ENCODE measurements around the gene LEFTY2. TPM values are rescaled to one million over a fixed set of nuclear protein-coding genes. Genes with fewer than 3 reads are reported as not detected.
"Not testable (repeated sequence)": the region's sequence is repeated elsewhere in the genome, so short reads cannot be mapped to it uniquely, and the experiment has no call there.

Gene LEFTY2
- total RNA-seq, 1 donor from 2014 or later = not detected

DNA sequence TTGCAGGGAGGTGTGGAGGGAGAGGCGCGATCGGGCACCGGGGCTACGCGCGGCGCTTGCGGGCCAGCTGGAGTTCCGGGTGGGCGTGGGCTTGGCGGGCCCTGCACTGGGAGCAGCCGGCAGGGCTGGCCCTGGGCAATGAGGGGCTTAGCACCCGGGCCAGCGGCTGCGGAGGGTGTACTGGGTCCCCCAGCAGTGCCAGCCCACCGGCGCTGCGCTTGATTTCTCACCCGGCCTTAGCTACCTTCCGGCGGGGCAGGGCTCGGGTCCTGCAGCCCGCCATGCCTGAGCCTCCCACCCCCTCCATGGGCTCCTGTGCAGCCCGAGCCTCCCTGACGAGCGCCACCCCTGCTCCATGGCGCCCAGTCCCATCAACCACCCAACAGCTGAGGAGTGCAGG lies 28.7 kb upstream of the LEFTY2 start:
- H3K9me3 Mint-ChIP-seq; H3K27ac Mint-ChIP-seq; DNase-seq (ENCODE audit: low spot score); H3K4me1 Mint-ChIP-seq (ENCODE audit: low read depth); intact Hi-C loops (cut with micrococcal nuclease); H3K4me3 Mint-ChIP-seq; H3K27me3 Mint-ChIP-seq (ENCODE audit: insufficient read depth); H3K36me3 Mint-ChIP-seq (ENCODE audit: low read depth): not testable (repeated sequence)

DNA sequence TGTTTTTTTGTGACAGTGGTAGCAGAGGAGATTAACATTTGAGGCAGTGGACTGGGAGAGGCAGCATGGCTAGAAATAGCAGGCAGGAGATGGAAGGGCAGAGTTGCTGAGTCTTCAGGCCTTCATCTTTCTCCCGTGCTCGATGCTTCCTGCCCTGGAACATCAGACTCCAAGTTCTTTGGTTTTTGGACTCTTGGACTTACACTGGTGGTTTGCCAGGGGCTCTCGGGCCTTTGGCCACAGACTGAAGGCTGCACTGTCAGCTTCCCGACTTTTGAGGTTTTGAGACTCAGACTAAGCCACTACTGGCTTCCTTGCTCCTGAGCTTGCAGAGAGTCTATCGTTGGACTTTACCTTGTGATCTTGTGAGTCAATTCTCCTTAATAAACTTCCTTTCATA lies 24.2 kb upstream of the LEFTY2 start:
- intact Hi-C loops (cut with micrococcal nuclease) = no loop called here
- Mint-ChIP-seq H3K36me3 (ENCODE audit: low read depth) (no peaks in the 10 kb centered on the region), H3K27ac (no peak overlapping the region)

DNA sequence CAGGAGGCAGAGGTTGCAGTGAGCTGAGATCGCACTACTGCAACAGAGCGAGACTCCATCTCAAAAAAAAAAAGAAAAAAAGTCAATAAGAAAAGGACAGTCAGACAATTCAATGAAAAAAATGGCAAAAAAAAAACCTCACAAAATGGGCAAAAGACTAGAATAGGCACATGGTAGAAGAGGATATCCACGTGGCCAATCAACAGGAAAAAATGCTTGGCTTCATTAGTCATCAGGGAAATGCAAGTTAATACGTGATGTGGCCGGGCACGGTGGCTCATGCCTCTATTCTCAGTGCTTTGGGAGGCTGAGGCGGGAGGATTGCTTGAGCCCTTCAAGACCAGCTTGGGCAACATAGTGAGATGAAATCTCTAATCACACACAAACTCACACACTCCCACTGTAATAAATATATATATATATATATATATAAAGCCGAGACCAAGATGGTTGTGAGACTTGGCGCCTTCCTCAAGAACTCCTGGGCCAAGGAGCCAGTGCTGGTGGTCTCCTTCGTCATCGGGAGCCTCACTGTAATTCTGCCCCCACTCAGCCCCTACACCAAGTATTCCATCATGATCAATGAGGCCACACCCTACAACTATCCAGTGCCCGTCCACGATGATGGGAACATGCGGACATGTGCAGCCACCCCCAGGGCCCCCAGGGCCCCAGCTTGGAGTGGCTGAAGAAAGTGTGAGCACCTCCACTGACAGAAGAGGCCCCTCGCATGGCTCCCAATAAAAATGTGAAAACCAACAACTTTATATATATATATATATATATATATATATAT lies 22.9 kb upstream of the LEFTY2 start:
- intact Hi-C loops (cut with micrococcal nuclease) = no loop called here
- H3K36me3 Mint-ChIP-seq (ENCODE audit: low read depth) = no peaks in the 10 kb centered on the region
- no peak overlapping the region for H3K4me3 Mint-ChIP-seq
- H3K4me1 Mint-ChIP-seq (ENCODE audit: low read depth) = no peaks in the 10 kb centered on the region
- H3K27ac Mint-ChIP-seq = no peak overlapping the region
- H3K27me3 Mint-ChIP-seq (ENCODE audit: insufficient read depth) = peaks cover 19% of the 10 kb centered on the region
- no peak for DNase-seq (ENCODE audit: low spot score)
- H3K9me3 Mint-ChIP-seq = no peaks in the 10 kb centered on the region

More for the DNA sequence above, 24.2 kb upstream of the LEFTY2 start:
- Mint-ChIP-seq H3K4me3 (no peak overlapping the region), H3K4me1 (ENCODE audit: low read depth) (no peaks in the 10 kb centered on the region), H3K27me3 (ENCODE audit: insufficient read depth) (peaks cover 17% of the 10 kb centered on the region), H3K9me3 (no peaks in the 10 kb centered on the region)
- DNase-seq (ENCODE audit: low spot score) = no peak

DNA sequence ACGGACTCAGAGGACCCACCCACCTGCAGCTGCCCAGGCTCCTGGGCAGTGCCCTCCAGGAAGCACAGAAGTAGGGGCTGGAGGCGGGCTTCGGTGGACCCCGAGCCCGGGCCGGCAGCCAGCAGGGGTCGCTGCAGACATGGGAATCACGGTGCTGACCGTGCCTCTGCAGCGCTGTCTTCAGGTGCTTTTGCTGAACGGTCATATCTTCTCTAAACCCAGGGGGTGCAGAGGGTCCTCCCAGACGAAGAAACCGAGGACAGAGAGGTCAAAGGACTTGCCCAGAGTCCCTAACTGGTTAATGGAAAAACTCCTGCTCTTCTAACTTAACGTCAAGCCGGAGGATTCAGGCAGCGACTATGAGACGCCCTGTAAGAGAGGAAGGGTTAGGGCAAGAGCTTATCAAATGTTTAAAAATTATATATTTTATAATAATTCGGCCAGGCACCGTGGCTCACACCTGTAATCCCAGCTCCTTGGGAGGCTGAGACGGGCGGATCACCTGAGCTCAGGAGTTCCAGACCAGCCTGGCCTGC lies 21.5 kb upstream of the LEFTY2 start:
- no peak overlapping the region for H3K27ac Mint-ChIP-seq
- peaks cover 19% of the 10 kb centered on the region for H3K27me3 Mint-ChIP-seq (ENCODE audit: insufficient read depth)
- H3K4me1 Mint-ChIP-seq (ENCODE audit: low read depth) = no peaks in the 10 kb centered on the region
- no peaks in the 10 kb centered on the region for H3K9me3 Mint-ChIP-seq
- H3K36me3 Mint-ChIP-seq (ENCODE audit: low read depth) = no peaks in the 10 kb centered on the region
- H3K4me3 Mint-ChIP-seq = no peak overlapping the region
- DNase-seq (ENCODE audit: low spot score) = peak; percentile 22
- intact Hi-C loops (cut with micrococcal nuclease) = no loop called here

DNA sequence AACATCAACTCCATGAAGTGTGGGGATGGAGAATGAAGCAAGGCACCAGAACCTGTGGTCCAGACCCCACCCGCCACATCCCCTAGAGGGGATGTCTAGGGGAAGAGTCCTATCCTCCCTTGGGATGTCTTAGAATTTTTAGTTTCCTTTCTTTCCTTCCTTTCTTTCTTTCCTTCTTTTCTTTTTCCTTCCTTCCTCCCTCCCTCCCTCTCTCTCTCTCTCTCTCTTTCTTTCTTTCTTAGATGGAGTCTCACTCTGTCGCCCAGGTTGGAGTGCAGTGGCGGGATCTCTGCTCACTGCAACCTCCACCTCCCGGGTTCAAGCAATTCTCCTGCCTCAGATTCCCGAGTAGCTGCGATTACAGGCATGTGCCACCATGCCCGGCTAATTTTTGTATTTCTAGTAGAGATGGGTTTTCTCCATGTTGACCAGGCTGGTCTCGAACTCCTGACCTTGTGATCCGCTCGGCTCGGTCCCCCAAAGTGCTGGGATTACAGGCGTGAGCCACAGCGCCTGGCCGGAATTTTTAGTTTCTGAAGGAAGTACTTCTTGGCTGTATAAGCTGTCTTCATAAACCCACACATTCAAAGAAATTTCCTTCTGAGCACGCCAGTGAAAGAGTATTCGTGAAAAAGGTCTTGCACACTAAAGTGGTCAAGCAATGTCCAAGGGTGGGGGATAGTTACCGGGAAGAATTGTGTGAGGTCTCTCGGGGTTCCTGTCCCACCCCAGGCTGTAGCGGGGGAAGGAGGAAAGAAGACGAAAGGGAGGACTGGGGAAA lies 20.8 kb upstream of the LEFTY2 start:
- no peaks in the 10 kb centered on the region for H3K4me1 Mint-ChIP-seq (ENCODE audit: low read depth)
- no peak overlapping the region for H3K27ac Mint-ChIP-seq
- intact Hi-C loops (cut with micrococcal nuclease) = no loop called here

DNA sequence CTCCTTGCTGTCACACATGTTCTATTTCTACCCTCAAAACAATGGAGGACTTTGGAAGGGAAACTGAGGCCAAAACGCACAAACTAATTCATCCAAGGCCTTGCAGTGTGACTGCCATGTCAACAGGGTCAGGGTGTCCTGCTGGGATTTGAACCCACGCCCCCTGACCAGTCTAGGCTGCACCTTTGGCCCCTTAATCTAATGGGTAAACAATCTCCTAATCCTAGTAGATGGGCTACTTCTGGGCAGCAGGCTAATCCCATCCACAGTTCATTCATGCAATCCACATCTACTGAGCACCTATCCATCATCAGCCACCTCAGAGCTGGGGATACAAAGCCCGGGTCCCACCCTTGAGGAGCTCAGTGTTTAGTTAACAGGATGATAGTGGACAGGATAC lies 17.0 kb upstream of the LEFTY2 start:
- H3K4me1 Mint-ChIP-seq (ENCODE audit: low read depth) = no peaks in the 10 kb centered on the region
- DNase-seq (ENCODE audit: low spot score) = no peak
- no peak overlapping the region for H3K27ac Mint-ChIP-seq
- no peak overlapping the region for H3K4me3 Mint-ChIP-seq
- intact Hi-C loops (cut with micrococcal nuclease) = no loop called here
- H3K27me3 Mint-ChIP-seq (ENCODE audit: insufficient read depth) = peaks cover 23% of the 10 kb centered on the region
- H3K9me3 Mint-ChIP-seq = no peaks in the 10 kb centered on the region
- H3K36me3 Mint-ChIP-seq (ENCODE audit: low read depth) = no peaks in the 10 kb centered on the region

More for the DNA sequence above, 20.8 kb upstream of the LEFTY2 start:
- Mint-ChIP-seq H3K9me3 (no peaks in the 10 kb centered on the region), H3K27me3 (ENCODE audit: insufficient read depth) (peaks cover 19% of the 10 kb centered on the region), H3K36me3 (ENCODE audit: low read depth) (no peaks in the 10 kb centered on the region), H3K4me3 (no peak overlapping the region)
- DNase-seq (ENCODE audit: low spot score) = no peak

DNA sequence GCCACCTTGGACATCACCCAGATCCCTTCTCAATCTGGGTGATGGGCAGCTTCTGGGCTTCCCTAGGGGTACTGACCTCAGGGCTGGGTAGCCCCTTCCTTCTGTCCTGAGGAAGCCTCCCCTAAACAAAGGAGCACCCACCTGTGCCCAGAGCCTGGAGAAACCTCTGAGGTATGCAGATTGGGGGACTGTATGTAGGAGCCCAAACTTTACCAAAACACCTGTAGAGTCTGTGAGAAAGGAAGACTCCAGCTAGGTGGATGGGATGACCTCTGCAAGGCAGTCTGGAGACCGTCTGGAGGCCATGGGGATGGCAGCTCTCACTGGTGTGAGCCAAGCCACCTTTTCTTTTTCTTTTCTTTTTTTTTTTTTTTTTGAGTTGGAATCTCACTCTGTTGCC lies 13.7 kb upstream of the LEFTY2 start:
- H3K9me3 Mint-ChIP-seq = no peaks in the 10 kb centered on the region
- H3K4me3 Mint-ChIP-seq = no peak overlapping the region
- H3K27ac Mint-ChIP-seq = no peak overlapping the region
- intact Hi-C loops (cut with micrococcal nuclease) = no loop called here
- no peaks in the 10 kb centered on the region for H3K36me3 Mint-ChIP-seq (ENCODE audit: low read depth)
- no peaks in the 10 kb centered on the region for H3K4me1 Mint-ChIP-seq (ENCODE audit: low read depth)
- DNase-seq (ENCODE audit: low spot score) = no peak
- H3K27me3 Mint-ChIP-seq (ENCODE audit: insufficient read depth) = peaks cover 11% of the 10 kb centered on the region

DNA sequence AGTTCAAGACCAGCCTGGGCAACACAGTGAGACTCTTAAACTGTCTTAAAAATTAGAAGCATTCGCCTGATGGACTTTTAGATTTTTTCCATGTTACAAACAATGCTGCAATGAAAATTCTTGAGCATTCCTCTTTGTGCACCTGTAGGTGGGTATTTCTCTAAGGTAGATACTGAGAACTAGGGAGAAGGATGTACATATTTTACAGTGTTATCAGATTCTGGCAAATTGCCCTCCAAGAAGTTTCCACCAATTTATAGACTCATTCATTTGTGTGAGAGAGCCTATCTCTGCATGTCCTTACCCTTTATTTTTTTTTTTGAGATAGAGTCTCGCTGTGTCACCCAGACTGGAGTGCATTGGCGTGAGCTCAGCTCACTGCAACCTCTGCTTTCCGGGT lies 12.3 kb upstream of the LEFTY2 start:
- Mint-ChIP-seq H3K36me3 (ENCODE audit: low read depth) (no peaks in the 10 kb centered on the region), H3K4me3 (no peak overlapping the region), H3K27ac (no peak overlapping the region), H3K9me3 (no peaks in the 10 kb centered on the region), H3K27me3 (ENCODE audit: insufficient read depth) (peaks cover 9% of the 10 kb centered on the region), H3K4me1 (ENCODE audit: low read depth) (no peaks in the 10 kb centered on the region)
- no peak for DNase-seq (ENCODE audit: low spot score)
- intact Hi-C loops (cut with micrococcal nuclease) = no loop called here

DNA sequence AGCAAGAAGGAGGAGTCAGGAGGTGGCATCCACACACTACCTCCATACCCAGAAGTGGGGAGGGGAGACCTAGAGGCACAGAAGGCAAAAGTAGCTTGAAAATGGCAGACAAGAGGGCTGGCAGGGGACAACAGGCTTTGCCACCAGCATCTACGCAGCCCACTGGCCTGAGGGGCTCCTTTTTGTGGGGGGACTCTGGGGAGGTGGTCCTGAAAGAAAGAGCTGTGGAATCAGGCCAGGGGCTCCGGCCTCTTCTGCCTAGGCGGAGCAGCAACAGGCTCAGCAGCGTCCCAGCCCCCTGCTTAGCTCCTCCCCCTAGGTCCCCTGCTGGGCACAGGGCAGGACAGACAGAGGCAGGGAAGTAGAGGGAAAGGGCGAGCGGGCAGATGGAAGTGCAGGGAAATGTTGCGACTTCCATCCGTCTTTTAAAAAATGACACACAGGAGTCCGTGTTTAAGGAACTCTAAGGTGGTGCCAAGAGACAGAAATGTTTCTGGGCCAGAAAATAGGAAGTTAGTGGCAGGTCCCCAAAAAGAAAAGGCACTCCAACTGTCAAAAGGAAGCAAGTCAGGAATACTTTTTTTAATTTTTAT lies 10.0 kb upstream of the LEFTY2 start:
- Mint-ChIP-seq H3K9me3 (no peaks in the 10 kb centered on the region), H3K27ac (no peak overlapping the region), H3K4me3 (no peak overlapping the region), H3K27me3 (ENCODE audit: insufficient read depth) (peaks cover 13% of the 10 kb centered on the region), H3K36me3 (ENCODE audit: low read depth) (no peaks in the 10 kb centered on the region), H3K4me1 (ENCODE audit: low read depth) (no peaks in the 10 kb centered on the region)
- DNase-seq (ENCODE audit: low spot score) = no peak
- intact Hi-C loops (cut with micrococcal nuclease) = no loop called here

DNA sequence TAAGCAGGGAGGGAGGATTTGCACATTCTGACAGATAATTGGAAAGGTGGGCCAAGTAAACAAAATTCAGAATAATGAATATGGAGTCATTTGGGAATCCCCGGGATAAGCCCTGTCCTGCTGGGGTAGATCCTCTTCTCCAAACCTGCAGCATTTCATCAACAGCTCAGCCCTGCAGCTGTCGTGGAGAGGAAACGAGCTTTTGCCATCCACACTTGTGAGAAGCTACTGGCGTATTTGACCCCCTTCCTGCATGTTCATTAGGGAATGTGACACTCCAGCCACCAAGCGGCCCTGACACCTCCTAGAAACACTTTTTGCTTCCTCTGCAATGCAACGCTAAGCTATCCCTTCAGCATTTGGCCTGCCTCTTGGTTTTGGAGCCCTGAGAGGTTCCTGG lies 8.0 kb upstream of the LEFTY2 start:
- Mint-ChIP-seq H3K4me3 (no peak overlapping the region), H3K9me3 (no peaks in the 10 kb centered on the region), H3K4me1 (ENCODE audit: low read depth) (peaks cover 9% of the 10 kb centered on the region), H3K27ac (no peak overlapping the region), H3K27me3 (ENCODE audit: insufficient read depth) (peaks cover 17% of the 10 kb centered on the region), H3K36me3 (ENCODE audit: low read depth) (no peaks in the 10 kb centered on the region)
- DNase-seq (ENCODE audit: low spot score) = no peak
- intact Hi-C loops (cut with micrococcal nuclease) = no loop called here

DNA sequence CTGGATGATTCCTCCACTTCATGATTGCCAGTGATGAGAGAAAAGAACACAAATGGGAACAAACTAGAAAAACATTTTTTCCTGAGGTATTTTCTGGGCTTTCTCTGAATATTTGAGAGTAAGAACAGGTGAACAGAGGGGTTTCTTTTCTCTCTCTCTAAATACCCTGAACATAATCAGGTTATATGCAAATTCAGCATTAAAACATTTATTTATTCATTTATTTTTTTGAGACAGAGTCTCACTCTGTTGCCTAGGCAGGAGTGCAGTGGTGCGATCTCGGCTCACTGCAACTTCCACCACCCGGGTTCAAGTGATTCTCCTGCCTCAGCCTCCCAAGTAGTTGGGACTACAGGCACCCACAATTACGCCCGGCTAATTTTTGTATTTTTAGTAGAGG lies 5.8 kb upstream of the LEFTY2 start:
- no peaks in the 10 kb centered on the region for H3K9me3 Mint-ChIP-seq
- H3K36me3 Mint-ChIP-seq (ENCODE audit: low read depth) = no peaks in the 10 kb centered on the region
- no peak overlapping the region for H3K4me3 Mint-ChIP-seq
- peaks cover 9% of the 10 kb centered on the region for H3K4me1 Mint-ChIP-seq (ENCODE audit: low read depth)
- no peak for DNase-seq (ENCODE audit: low spot score)
- H3K27me3 Mint-ChIP-seq (ENCODE audit: insufficient read depth) = peaks cover 15% of the 10 kb centered on the region
- H3K27ac Mint-ChIP-seq = no peak overlapping the region
- intact Hi-C loops (cut with micrococcal nuclease) = no loop called here

DNA sequence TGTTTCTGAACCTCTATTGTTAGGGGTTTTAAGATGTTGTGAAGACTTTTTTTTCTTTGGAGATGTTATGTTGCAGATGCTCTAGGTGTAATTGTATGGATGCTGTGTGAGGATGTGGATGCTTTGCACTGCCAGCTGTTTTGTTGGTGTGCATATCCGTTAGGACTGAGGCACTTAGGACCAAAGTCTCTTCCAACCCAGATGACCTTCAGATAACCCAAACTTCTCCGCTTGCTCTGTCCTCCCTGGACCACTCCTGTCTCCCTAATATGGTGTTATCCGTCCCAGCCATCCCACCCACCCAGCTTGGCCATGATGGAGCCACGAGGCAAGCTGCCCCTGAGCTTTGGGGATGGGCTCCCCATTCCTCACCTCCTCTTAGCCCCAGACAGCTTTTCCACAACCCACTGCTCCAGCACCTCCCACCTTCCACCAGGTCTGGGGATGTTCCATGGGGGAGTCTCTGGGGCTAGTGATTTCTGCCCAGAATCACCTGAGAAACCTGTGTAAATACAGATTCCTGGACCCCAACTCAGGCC lies 5.1 kb upstream of the LEFTY2 start:
- H3K27ac Mint-ChIP-seq = no peak overlapping the region
- intact Hi-C loops (cut with micrococcal nuclease) = no loop called here
- peaks cover 9% of the 10 kb centered on the region for H3K4me1 Mint-ChIP-seq (ENCODE audit: low read depth)
- no peak overlapping the region for H3K4me3 Mint-ChIP-seq
- H3K27me3 Mint-ChIP-seq (ENCODE audit: insufficient read depth) = peaks cover 16% of the 10 kb centered on the region
- no peaks in the 10 kb centered on the region for H3K9me3 Mint-ChIP-seq
- no peak for DNase-seq (ENCODE audit: low spot score)
- no peaks in the 10 kb centered on the region for H3K36me3 Mint-ChIP-seq (ENCODE audit: low read depth)

DNA sequence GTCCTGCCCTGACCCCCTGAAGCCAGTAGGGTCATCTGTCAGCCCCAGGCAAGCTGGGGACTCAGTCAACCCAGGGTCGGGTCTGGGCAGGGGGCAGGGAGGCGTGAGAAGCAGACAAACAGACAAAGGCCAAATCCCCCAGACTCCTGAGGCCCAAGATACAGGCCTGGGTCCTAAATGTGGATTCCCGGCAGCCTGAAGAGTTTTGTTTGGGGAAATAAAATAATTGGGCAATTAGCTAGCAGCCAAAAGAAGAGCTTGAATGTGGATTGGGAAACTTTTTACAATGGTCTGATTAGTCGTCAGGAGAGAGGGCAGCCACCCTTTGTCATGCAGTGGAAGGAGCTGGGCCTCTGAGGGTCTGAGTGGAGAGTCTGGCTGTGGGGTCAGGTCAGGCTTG lies 4.5 kb upstream of the LEFTY2 start:
- Mint-ChIP-seq H3K4me1 (ENCODE audit: low read depth) (peaks cover 9% of the 10 kb centered on the region), H3K36me3 (ENCODE audit: low read depth) (no peaks in the 10 kb centered on the region), H3K4me3 (no peak overlapping the region), H3K9me3 (no peaks in the 10 kb centered on the region), H3K27ac (no peak overlapping the region), H3K27me3 (ENCODE audit: insufficient read depth) (peaks cover 13% of the 10 kb centered on the region)
- intact Hi-C loops (cut with micrococcal nuclease) = no loop called here
- DNase-seq (ENCODE audit: low spot score) = no peak

Data from activated T-helper 1 cell treated with anti-CD3 and anti-CD28 coated beads, Interleukin-12 subunit alpha, Interleukin-12 subunit beta, Interleukin-2, Interleukin-4 antibody, amounts not matched to agents 30 ng/mL and 10 ng/mL and 1 ng/mL, durations not matched to agents 14 hours and 24 hours and 36 hours (primary cell).